Neural cell (in vitro differentiated cells): Measurements from ENCODE around the gene RMDN3. TPM values are rescaled to one million over a fixed set of nuclear protein-coding genes. Genes with fewer than 3 reads are reported as not detected.

Experiments used
- H2AFZ ChIP-seq: fragments of 200-600, 300-800 bp; sonication (generic), shearing (Covaris generic); 2 replicates; pipeline ENCODE4 v1.6.0; 2014; ENCODE audit warnings: low read depth, mild to moderate bottlenecking, antibody characterized with exemption, low read length, moderate library complexity
- H3F3A ChIP-seq: fragments of 200-600 bp; shearing (Covaris generic); 2 replicates; pipeline ENCODE4 v1.6.1; 2016; ENCODE audit warnings: mild to moderate bottlenecking, moderate library complexity, mixed read lengths, antibody characterized with exemption, low read length; ENCODE audit not compliant: insufficient read depth, poor library complexity, severe bottlenecking
- H3K27ac ChIP-seq: fragments of 200-600, 300-800 bp; sonication (generic), shearing (Covaris generic); 2 replicates; pipeline ENCODE4 v1.5.1; 2014; ENCODE audit warnings: mild to moderate bottlenecking, low read length, moderate library complexity
- H3K27me3 ChIP-seq: fragments of 300-800, 200-600 bp; sonication (generic), shearing (Covaris generic); 2 replicates; pipeline ENCODE4 v1.6.0; 2014; ENCODE audit warnings: mild to moderate bottlenecking, low read depth, low read length, moderate library complexity; ENCODE audit not compliant: insufficient read depth
- H3K36me3 ChIP-seq: fragments of 300-800, 200-600 bp; sonication (generic), shearing (Covaris generic); 2 replicates; pipeline ENCODE4 v1.5.1; 2014; ENCODE audit warnings: mild to moderate bottlenecking, antibody characterized with exemption, low read length, moderate library complexity; ENCODE audit not compliant: insufficient read depth
- H3K4me2 ChIP-seq: fragments of 300-800, 200-600 bp; sonication (generic), shearing (Covaris generic); 2 replicates; pipeline ENCODE4 v1.6.0; 2014; ENCODE audit warnings: mild to moderate bottlenecking, low read length
- H3K4me3 ChIP-seq: fragments of 300-800, 200-600 bp; sonication (generic), shearing (Covaris generic); 2 replicates; pipeline ENCODE4 v1.5.1; 2014; ENCODE audit warnings: mild to moderate bottlenecking, low read length, moderate library complexity
- H3K79me2 ChIP-seq: fragments of 200-600 bp; shearing (Covaris generic); replicated peaks from 2 replicates; pipeline ENCODE4 v1.6.0; 2014; ENCODE audit warnings: mild to moderate bottlenecking, low read length, moderate library complexity; ENCODE audit not compliant: insufficient read depth
- H3K9ac ChIP-seq: fragments of 300-800, 200-600 bp; sonication (generic), shearing (Covaris generic); 2 replicates; pipeline ENCODE4 v1.6.1; 2016; ENCODE audit warnings: mild to moderate bottlenecking, low read length, mixed read lengths
- H3K9me2 ChIP-seq: fragments of 200-600 bp; shearing (Covaris generic); 2 replicates; pipeline ENCODE4 v1.6.1; 2016; ENCODE audit warnings: mild to moderate bottlenecking, low read length, mixed read lengths; ENCODE audit not compliant: insufficient read depth
- H3K9me3 ChIP-seq: fragments of 200-600, 300-800 bp; sonication (generic), shearing (Covaris generic); 2 replicates; pipeline ENCODE4 v1.6.1; 2016; ENCODE audit warnings: mild to moderate bottlenecking, mixed run types, low read length, moderate library complexity, mixed read lengths
- H4K20me1 ChIP-seq: fragments of 200-600 bp; shearing (Covaris generic); 2 replicates; pipeline ENCODE4 v1.6.1; 2016; ENCODE audit warnings: mild to moderate bottlenecking, mixed run types; ENCODE audit not compliant: insufficient read depth
- CTCF ChIP-seq: fragments of 450-650 bp; IDR thresholded peaks from 2 replicates; pipeline ENCODE4 v1.5.1; 2014; ENCODE audit warnings: antibody characterized with exemption, mild to moderate bottlenecking, moderate library complexity; ENCODE audit not compliant: poor library complexity, severe bottlenecking
- EP300 ChIP-seq: fragments of 450-650 bp; conservative IDR thresholded peaks from 2 replicates; pipeline ENCODE4 v1.6.1; 2014; ENCODE audit warnings: antibody characterized with exemption, mild to moderate bottlenecking, moderate library complexity; ENCODE audit not compliant: poor library complexity, severe bottlenecking
- EZH2 ChIP-seq: fragments of 200-600, 300-800 bp; shearing (Covaris generic), sonication (generic); IDR thresholded peaks from 2 replicates; pipeline ENCODE4 v1.6.1; 2014; ENCODE audit warnings: antibody characterized with exemption, low read length, borderline replicate concordance, mild to moderate bottlenecking; ENCODE audit not compliant: insufficient read depth, poor library complexity, severe bottlenecking
- MXI1 ChIP-seq: fragments of 450-650 bp; conservative IDR thresholded peaks from 2 replicates; pipeline ENCODE4 v1.6.1; 2014; ENCODE audit warnings: antibody characterized with exemption, mild to moderate bottlenecking; ENCODE audit not compliant: poor library complexity, severe bottlenecking
- POLR2AphosphoS5 ChIP-seq: IDR thresholded peaks from 2 replicates; pipeline ENCODE4 v1.6.1; 2012
- RAD21 ChIP-seq: fragments of 450-650 bp; conservative IDR thresholded peaks from 2 replicates; pipeline ENCODE4 v1.6.1; 2014; ENCODE audit warnings: antibody characterized with exemption, mild to moderate bottlenecking, moderate library complexity
- SMC3 ChIP-seq: fragments of 450-650 bp; conservative IDR thresholded peaks from 2 replicates; pipeline ENCODE4 v1.6.1; 2014; ENCODE audit warnings: antibody characterized with exemption, mild to moderate bottlenecking, moderate library complexity; ENCODE audit not compliant: poor library complexity
- TAF1 ChIP-seq: IDR thresholded peaks from 2 replicates; pipeline ENCODE4 v1.6.1; 2012; ENCODE audit warnings: low read depth
- polyA plus RNA-seq: library from polyadenylated mRNA; depleted of rRNA; stranded (reverse); fragments of >200 nt; gene quantifications from 2 replicates; pipeline ENCODE4 v1.2.3, GENCODE V29; 2014
- TF ChIP-seq, protein P1 (sequence below): IDR thresholded peaks from 2 replicates; pipeline ENCODE4 v1.6.1; 2012; ENCODE audit warnings: borderline replicate concordance

The RMDN3 gene
- polyA plus RNA-seq, 1 donor from 2014 or later, result 24.7 TPM

DNA sequence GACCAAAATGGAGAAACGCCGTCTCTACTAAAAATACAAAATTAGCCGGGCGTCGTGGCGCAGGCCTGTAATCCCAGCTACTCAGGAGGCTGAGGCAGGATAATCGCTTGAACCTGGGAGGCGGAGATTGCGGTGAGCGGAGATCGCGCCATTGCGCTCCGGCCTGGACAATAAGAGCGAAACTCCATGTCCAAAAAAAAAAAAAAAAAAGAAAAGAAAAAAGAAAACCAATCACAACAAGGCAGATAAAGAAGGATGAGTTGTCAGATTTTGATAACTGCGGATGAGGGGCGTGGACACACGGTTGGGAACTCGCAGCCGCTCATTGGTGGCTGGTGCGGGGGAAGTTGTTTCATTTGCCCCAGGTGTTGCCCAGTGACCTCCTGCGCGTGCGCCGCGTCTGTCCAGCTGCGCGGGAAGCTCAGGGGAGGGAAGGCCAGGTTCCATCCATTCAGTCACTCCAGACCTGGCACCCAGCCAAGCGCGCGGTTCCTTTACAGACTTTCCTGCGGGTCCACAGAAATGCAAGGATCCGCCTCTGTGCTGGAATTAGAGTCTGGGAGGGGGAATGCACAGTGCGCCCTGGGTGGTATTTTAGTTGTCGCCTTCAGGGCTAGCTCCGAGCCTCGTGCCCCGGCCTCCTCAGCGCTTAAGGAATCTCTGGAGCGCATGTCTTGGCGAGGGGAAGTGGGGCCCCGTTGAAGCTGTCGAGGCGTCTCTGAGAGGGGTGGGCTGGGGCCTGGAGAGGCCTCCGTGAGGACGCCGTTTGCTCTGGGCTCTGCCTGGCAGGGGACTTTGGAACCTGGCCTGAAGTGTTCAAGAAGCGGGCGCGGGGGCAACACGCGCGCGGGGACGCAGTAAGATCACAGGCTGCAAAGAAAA lies 8.1 kb upstream of the RMDN3 start:
- Histone ChIP-seq H3K9ac (peak overlapping the region; percentile 30), H3K36me3 (no peaks in the 10 kb centered on the region), H3F3A (no peaks in the 10 kb centered on the region), H3K9me3 (no peaks in the 10 kb centered on the region), H3K4me3 (peak overlapping the region; percentile 72), H3K9me2 (no peaks in the 10 kb centered on the region), H4K20me1 (no peaks in the 10 kb centered on the region), H3K4me2 (no peak overlapping the region), H3K79me2 (no peaks in the 10 kb centered on the region), H3K27me3 (peaks cover 21% of the 10 kb centered on the region), H3K27ac (no peak overlapping the region), H2AFZ (peak overlapping the region; percentile 12)
- no peak for TF ChIP-seq EZH2
- TF ChIP-seq, protein P1, sequence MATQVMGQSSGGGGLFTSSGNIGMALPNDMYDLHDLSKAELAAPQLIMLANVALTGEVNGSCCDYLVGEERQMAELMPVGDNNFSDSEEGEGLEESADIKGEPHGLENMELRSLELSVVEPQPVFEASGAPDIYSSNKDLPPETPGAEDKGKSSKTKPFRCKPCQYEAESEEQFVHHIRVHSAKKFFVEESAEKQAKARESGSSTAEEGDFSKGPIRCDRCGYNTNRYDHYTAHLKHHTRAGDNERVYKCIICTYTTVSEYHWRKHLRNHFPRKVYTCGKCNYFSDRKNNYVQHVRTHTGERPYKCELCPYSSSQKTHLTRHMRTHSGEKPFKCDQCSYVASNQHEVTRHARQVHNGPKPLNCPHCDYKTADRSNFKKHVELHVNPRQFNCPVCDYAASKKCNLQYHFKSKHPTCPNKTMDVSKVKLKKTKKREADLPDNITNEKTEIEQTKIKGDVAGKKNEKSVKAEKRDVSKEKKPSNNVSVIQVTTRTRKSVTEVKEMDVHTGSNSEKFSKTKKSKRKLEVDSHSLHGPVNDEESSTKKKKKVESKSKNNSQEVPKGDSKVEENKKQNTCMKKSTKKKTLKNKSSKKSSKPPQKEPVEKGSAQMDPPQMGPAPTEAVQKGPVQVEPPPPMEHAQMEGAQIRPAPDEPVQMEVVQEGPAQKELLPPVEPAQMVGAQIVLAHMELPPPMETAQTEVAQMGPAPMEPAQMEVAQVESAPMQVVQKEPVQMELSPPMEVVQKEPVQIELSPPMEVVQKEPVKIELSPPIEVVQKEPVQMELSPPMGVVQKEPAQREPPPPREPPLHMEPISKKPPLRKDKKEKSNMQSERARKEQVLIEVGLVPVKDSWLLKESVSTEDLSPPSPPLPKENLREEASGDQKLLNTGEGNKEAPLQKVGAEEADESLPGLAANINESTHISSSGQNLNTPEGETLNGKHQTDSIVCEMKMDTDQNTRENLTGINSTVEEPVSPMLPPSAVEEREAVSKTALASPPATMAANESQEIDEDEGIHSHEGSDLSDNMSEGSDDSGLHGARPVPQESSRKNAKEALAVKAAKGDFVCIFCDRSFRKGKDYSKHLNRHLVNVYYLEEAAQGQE, result no peak
- no peak for TF ChIP-seq TAF1
- no peak for TF ChIP-seq MXI1
- TF ChIP-seq POLR2AphosphoS5, result no peak
- TF ChIP-seq SMC3, result no peak
- no peak for TF ChIP-seq RAD21
- TF ChIP-seq EP300, result no peak

GRCh38 chr15:40759961-40760360 lies 4.9 kb upstream of the RMDN3 start:
- no peaks in the 10 kb centered on the region for H3K36me3 ChIP-seq
- no peak overlapping the region for H2AFZ ChIP-seq
- TF ChIP-seq, protein P1, result no peak
- no peak for TF ChIP-seq EP300
- TF ChIP-seq TAF1, result no peak
- no peak for TF ChIP-seq MXI1
- TF ChIP-seq CTCF, result no peak
- no peak for TF ChIP-seq EZH2
- no peak for TF ChIP-seq POLR2AphosphoS5
- TF ChIP-seq SMC3, result no peak
- TF ChIP-seq RAD21, result no peak
- no peaks in the 10 kb centered on the region for H3F3A ChIP-seq
- no peaks in the 10 kb centered on the region for H4K20me1 ChIP-seq
- H3K27me3 ChIP-seq, result peaks cover 20% of the 10 kb centered on the region
- H3K9me2 ChIP-seq, result no peaks in the 10 kb centered on the region
- no peak overlapping the region for H3K9ac ChIP-seq
- H3K27ac ChIP-seq, result no peak overlapping the region
- no peaks in the 10 kb centered on the region for H3K9me3 ChIP-seq
- H3K4me2 ChIP-seq, result no peak overlapping the region
- H3K79me2 ChIP-seq, result no peaks in the 10 kb centered on the region
- no peak overlapping the region for H3K4me3 ChIP-seq
